HEK293 (cell line): ENCODE data around the gene DCDC1.
"Not testable (repeated sequence)": the region's sequence is repeated elsewhere in the genome, so short reads cannot be mapped to it uniquely, and the experiment has no call there.

Experiments used
- CTCF ChIA-PET: fragments of 350-600 bp; formaldehyde crosslinking; extraction: SDS; loops from one replicate; lab custom pipeline; 2021; ENCODE audit warnings: antibody characterized with exemption; lab: Yijun Ruan, JAX
- POLR2A ChIA-PET: fragments of 300-600 bp; formaldehyde crosslinking; extraction: SDS; loops from one replicate; lab custom pipeline; 2020; ENCODE audit warnings: antibody characterized with exemption, inconsistent platforms; lab: Yijun Ruan, JAX
- H3K27ac ChIP-seq: fragments of 200-500 bp; sonication (Bioruptor generic); 2 replicates; pipeline ENCODE4 v1.5.1; 2014; ENCODE audit warnings: low read depth, low read length, control low read depth, inconsistent platforms; ENCODE audit errors: extremely low read depth
- H3K36me3 ChIP-seq, 2 experiments: fragments of 200-500 bp in 1 of 2; sonication (Bioruptor generic) in 1 of 2; 1 replicate in 1 of 2; 2 replicates in 1 of 2; pipeline ENCODE4 v1.5.1; 2014 to 2017; ENCODE audit warnings: inconsistent platforms in 2 of 2, low read length in 2 of 2; ENCODE audit not compliant: control insufficient read depth in 2 of 2, insufficient read depth in 1 of 2
- H3K4me1 ChIP-seq: fragments of 200-500 bp; sonication (Bioruptor generic); 2 replicates; pipeline ENCODE4 v1.5.1; 2014; ENCODE audit warnings: mild to moderate bottlenecking, low read length, inconsistent platforms; ENCODE audit not compliant: control insufficient read depth, insufficient read depth
- H3K4me3 ChIP-seq: 2 replicates; pipeline ENCODE4 v1.5.1; 2011; ENCODE audit warnings: low read depth, mild to moderate bottlenecking, control low read depth, low read length, moderate library complexity
- H3K9me3 ChIP-seq: fragments of 200-500 bp; sonication (Bioruptor generic); 2 replicates; pipeline ENCODE4 v1.5.1; 2014; ENCODE audit warnings: low read depth, low read length, inconsistent platforms; ENCODE audit not compliant: control insufficient read depth, insufficient read depth
- ATF2 ChIP-seq: fragments of 450-650 bp; formaldehyde crosslinking; IDR thresholded peaks from 2 replicates; pipeline ENCODE4 v1.5.1; 2016; ENCODE audit warnings: missing biosample characterization, missing genetic modification characterization, low read depth
- KLF7 ChIP-seq: fragments of 450-650 bp; formaldehyde crosslinking; IDR thresholded peaks from 2 replicates; pipeline ENCODE4 v1.5.1; 2016; ENCODE audit warnings: missing biosample characterization, missing genetic modification characterization, borderline replicate concordance
- MYNN ChIP-seq: fragments of 450-650 bp; formaldehyde crosslinking; IDR thresholded peaks from 2 replicates; pipeline ENCODE4 v1.5.1; 2016; ENCODE audit warnings: missing biosample characterization, missing genetic modification characterization, borderline replicate concordance
- ZBTB7A ChIP-seq: fragments of 450-650 bp; formaldehyde crosslinking; IDR thresholded peaks from 2 replicates; pipeline ENCODE4 v1.5.1; 2016; ENCODE audit warnings: low read depth, missing biosample characterization, missing genetic modification characterization
- ZFP3 ChIP-seq: fragments of 450-650 bp; formaldehyde crosslinking; IDR thresholded peaks from 2 replicates; pipeline ENCODE4 v1.5.1; 2016; ENCODE audit warnings: low read depth, missing biosample characterization, missing genetic modification characterization
- ZNF114 ChIP-seq: fragments of 450-650 bp; formaldehyde crosslinking; IDR thresholded peaks from 2 replicates; pipeline ENCODE4 v1.5.0; 2017; ENCODE audit warnings: missing biosample characterization, missing genetic modification characterization
- ZNF23 ChIP-seq: fragments of 450-650 bp; formaldehyde crosslinking; IDR thresholded peaks from 2 replicates; pipeline ENCODE4 v1.5.1; 2016; ENCODE audit warnings: missing biosample characterization, missing genetic modification characterization, borderline replicate concordance
- ZNF24 ChIP-seq: fragments of 450-650 bp; formaldehyde crosslinking; IDR thresholded peaks from 2 replicates; pipeline ENCODE4 v1.5.1; 2016; ENCODE audit warnings: missing biosample characterization, missing genetic modification characterization
- ZNF302 ChIP-seq: fragments of 450-650 bp; formaldehyde crosslinking; IDR thresholded peaks from 2 replicates; pipeline ENCODE4 v1.5.1; 2016; ENCODE audit warnings: missing biosample characterization, missing genetic modification characterization, low read depth
- ZNF311 ChIP-seq: fragments of 450-650 bp; formaldehyde crosslinking; IDR thresholded peaks from 2 replicates; pipeline ENCODE4 v1.5.1; 2017; ENCODE audit warnings: missing biosample characterization, missing genetic modification characterization, borderline replicate concordance
- ZNF394 ChIP-seq: fragments of 450-650 bp; formaldehyde crosslinking; IDR thresholded peaks from 2 replicates; pipeline ENCODE4 v1.5.1; 2016; ENCODE audit warnings: missing biosample characterization, missing genetic modification characterization, mild to moderate bottlenecking, moderate library complexity, borderline replicate concordance
- ZNF426 ChIP-seq: fragments of 450-650 bp; formaldehyde crosslinking; IDR thresholded peaks from 2 replicates; pipeline ENCODE4 v1.5.1; 2017; ENCODE audit warnings: missing biosample characterization, missing genetic modification characterization, mild to moderate bottlenecking, inconsistent platforms, moderate library complexity
- ZNF433 ChIP-seq: fragments of 450-650 bp; formaldehyde crosslinking; IDR thresholded peaks from 2 replicates; pipeline ENCODE4 v1.5.1; 2016; ENCODE audit warnings: missing biosample characterization, missing genetic modification characterization, low read depth
- ZNF488 ChIP-seq: fragments of 450-650 bp; formaldehyde crosslinking; IDR thresholded peaks from 2 replicates; pipeline ENCODE4 v1.5.1; 2016; ENCODE audit warnings: missing biosample characterization, missing genetic modification characterization
- ZNF571 ChIP-seq: fragments of 450-650 bp; formaldehyde crosslinking; IDR thresholded peaks from 2 replicates; pipeline ENCODE4 v1.5.0; 2017; ENCODE audit warnings: missing biosample characterization, missing genetic modification characterization
- ZNF610 ChIP-seq: fragments of 450-650 bp; formaldehyde crosslinking; IDR thresholded peaks from 2 replicates; pipeline ENCODE4 v1.5.1; 2016; ENCODE audit warnings: missing biosample characterization, missing genetic modification characterization, borderline replicate concordance
- ZNF623 ChIP-seq: fragments of 450-650 bp; formaldehyde crosslinking; IDR thresholded peaks from 2 replicates; pipeline ENCODE4 v1.5.1; 2016; ENCODE audit warnings: missing biosample characterization, missing genetic modification characterization
- ZNF624 ChIP-seq: fragments of 450-650 bp; formaldehyde crosslinking; IDR thresholded peaks from 2 replicates; pipeline ENCODE4 v1.5.1; 2017; ENCODE audit warnings: missing biosample characterization, missing genetic modification characterization
- ZNF626 ChIP-seq: fragments of 450-650 bp; sonication (Bioruptor Pico); formaldehyde crosslinking; IDR thresholded peaks from 2 replicates; pipeline ENCODE4 v1.5.1; 2018; ENCODE audit warnings: missing biosample characterization, missing genetic modification characterization, inconsistent platforms
- ZNF654 ChIP-seq: fragments of 450-650 bp; formaldehyde crosslinking; IDR thresholded peaks from 2 replicates; pipeline ENCODE4 v1.5.1; 2016; ENCODE audit warnings: low read depth, missing biosample characterization, missing genetic modification characterization
- ZNF692 ChIP-seq: fragments of 450-650 bp; formaldehyde crosslinking; IDR thresholded peaks from 2 replicates; pipeline ENCODE4 v1.5.1; 2016; ENCODE audit warnings: missing biosample characterization, missing genetic modification characterization
- ZNF701 ChIP-seq: fragments of 450-650 bp; formaldehyde crosslinking; IDR thresholded peaks from 2 replicates; pipeline ENCODE4 v1.5.1; 2016; ENCODE audit warnings: missing biosample characterization, missing genetic modification characterization
- ZNF707 ChIP-seq: fragments of 450-650 bp; formaldehyde crosslinking; IDR thresholded peaks from 2 replicates; pipeline ENCODE4 v1.5.1; 2016; ENCODE audit warnings: missing biosample characterization, missing genetic modification characterization
- ZNF792 ChIP-seq: fragments of 450-650 bp; formaldehyde crosslinking; IDR thresholded peaks from 2 replicates; pipeline ENCODE4 v1.5.1; 2016; ENCODE audit warnings: missing biosample characterization, missing genetic modification characterization
- ZNF837 ChIP-seq: fragments of 450-650 bp; formaldehyde crosslinking; IDR thresholded peaks from 2 replicates; pipeline ENCODE4 v1.5.1; 2016; ENCODE audit warnings: missing biosample characterization, missing genetic modification characterization

DCDC1 gene

GRCh38 chr11:31295308-31295707 is 74.2 kb downstream of the DCDC1 start:
- no peak overlapping the region for H3K27ac ChIP-seq
- no peak for TF ChIP-seq ZNF488 (tag by site-specific recombination)
- TF ChIP-seq ZNF571 = no peak
- no peak for TF ChIP-seq ZNF311
- no peak for TF ChIP-seq ZNF23
- no peak for TF ChIP-seq MYNN (tag by site-specific recombination)
- TF ChIP-seq ATF2 = no peak
- TF ChIP-seq ZNF837 (tag by site-specific recombination) = no peak
- TF ChIP-seq ZNF426 (tag by site-specific recombination) = no peak
- TF ChIP-seq ZNF692 (tag by site-specific recombination) = no peak
- no peak for TF ChIP-seq KLF7
- TF ChIP-seq ZNF302 (tag by site-specific recombination) = no peak
- TF ChIP-seq ZNF623 = no peak
- no peak for TF ChIP-seq ZNF654 (tag by site-specific recombination)
- TF ChIP-seq ZNF624 (tag by site-specific recombination) = no peak
- TF ChIP-seq ZBTB7A (tag by site-specific recombination) = no peak
- CTCF ChIA-PET = interaction anchor here (0.5 kb wide), 1 partner anchor 705 kb away, joined by 6 read pairs; no protein-coding TSS in a partner anchor
- POLR2A ChIA-PET = no interaction called here
- H3K4me3 ChIP-seq = no peak overlapping the region
- H3K4me1 ChIP-seq = no peaks in the 10 kb centered on the region
- H3K9me3 ChIP-seq = no peaks in the 10 kb centered on the region
- no peaks in the 10 kb centered on the region for H3K36me3 ChIP-seq

GRCh38 chr11:31273527-31273926 is 96.0 kb downstream of the DCDC1 start:
- POLR2A ChIA-PET = not testable (repeated sequence)

GRCh38 chr11:31267720-31268119 is 101.8 kb downstream of the DCDC1 start:
- Histone ChIP-seq H3K9me3 (no peaks in the 10 kb centered on the region), H3K36me3 (no peaks in the 10 kb centered on the region), H3K4me3 (no peak overlapping the region), H3K27ac (no peak overlapping the region), H3K4me1 (no peaks in the 10 kb centered on the region)
- POLR2A ChIA-PET = no interaction called here
- CTCF ChIA-PET = no interaction called here
- no peak for TF ChIP-seq ZNF394 (tag by site-specific recombination)
- no peak for TF ChIP-seq ZNF610 (tag by site-specific recombination)
- no peak for TF ChIP-seq ZNF701 (tag by site-specific recombination)
- TF ChIP-seq ZNF114 = no peak
- no peak for TF ChIP-seq ZNF24
- no peak for TF ChIP-seq ZNF626 (tag by site-specific recombination)
- TF ChIP-seq ZNF792 = no peak
- TF ChIP-seq ZFP3 (tag by site-specific recombination) = no peak
- TF ChIP-seq ZNF433 (tag by site-specific recombination) = no peak

More at GRCh38 chr11:31273527-31273926, 96.0 kb downstream of the DCDC1 start:
- H3K4me3 ChIP-seq, H3K36me3 ChIP-seq, CTCF ChIA-PET, H3K4me1 ChIP-seq, H3K9me3 ChIP-seq, H3K27ac ChIP-seq: not testable (repeated sequence)
- peak; percentile 63; the same call in 1 of the 2 replicates for TF ChIP-seq ZNF707 (tag by site-specific recombination)
